Activated naive CD8-positive, alpha-beta T cell treated with anti-CD3 and anti-CD28 coated beads, Interleukin-2, amount 10 ng/mL, durations not matched to agents 7 days and 5 days (primary cell): Measurements from ENCODE around the gene ACTBL2. TPM values are rescaled to one million over a fixed set of nuclear protein-coding genes. Genes with fewer than 3 reads are reported as not detected.

Experiments used
- ATAC-seq: fragments of 150-1000 bp; cut with Tn5 transposase; one replicate; pipeline ENCODE4 v1.10.0; 2021; ENCODE audit warnings: low read depth, moderate library complexity
- POLR2A ChIA-PET: fragments of 350-600 bp; sonication (Branson Sonifier 250); formaldehyde crosslinking; loops from one replicate; lab custom pipeline; 2021; ENCODE audit warnings: antibody characterized with exemption; lab: Charles Lee
- DNase-seq: peaks from one replicate; pipeline ENCODE4 v3.0.0; 2021
- H3K27ac Mint-ChIP-seq: one replicate; pipeline ENCODE4 v1.8.0; 2022; ENCODE audit warnings: mild to moderate bottlenecking, mixed read lengths
- H3K27me3 Mint-ChIP-seq: one replicate; pipeline ENCODE4 v1.8.0; 2022; ENCODE audit warnings: mild to moderate bottlenecking, moderate library complexity, mixed read lengths
- H3K36me3 Mint-ChIP-seq: one replicate; pipeline ENCODE4 v1.8.0; 2021; ENCODE audit warnings: mild to moderate bottlenecking, mixed read lengths
- H3K4me1 Mint-ChIP-seq: one replicate; pipeline ENCODE4 v1.8.0; 2021; ENCODE audit warnings: mixed read lengths
- H3K4me3 Mint-ChIP-seq: one replicate; pipeline ENCODE4 v1.8.0; 2022; ENCODE audit warnings: mild to moderate bottlenecking, moderate library complexity, mixed read lengths
- H3K9me3 Mint-ChIP-seq: one replicate; pipeline ENCODE4 v1.8.0; 2021; ENCODE audit warnings: mixed read lengths
- total RNA-seq, 2 experiments: library from RNA; stranded (reverse); gene quantifications; one replicate each; pipeline ENCODE4 v1.2.3, GENCODE V29; 2021

ACTBL2 gene
- total RNA-seq, 2 experiments from 2014 or later = not detected

DNA sequence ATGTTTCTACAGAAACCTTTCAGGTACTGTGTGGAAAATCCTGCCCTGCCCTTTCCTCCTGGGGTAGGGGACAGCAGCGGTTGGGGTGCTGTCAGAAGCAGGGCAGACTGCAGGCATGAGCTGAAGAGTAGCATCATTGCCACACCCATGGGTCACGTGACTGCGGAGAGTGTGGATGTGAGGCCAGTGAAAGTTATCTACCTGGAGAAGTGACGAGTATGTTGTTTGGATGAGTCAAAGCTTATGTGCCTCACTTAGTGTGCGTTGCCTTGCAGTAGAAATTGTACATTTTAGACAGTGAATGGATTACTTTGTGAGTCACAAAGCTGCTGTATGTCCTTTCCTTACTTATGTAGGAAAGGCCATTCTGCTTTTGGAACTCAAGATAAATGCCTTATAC, 21.7 kb upstream of the ACTBL2 start:
- POLR2A ChIA-PET = no interaction called here
- Mint-ChIP-seq H3K27ac (no peak overlapping the region), H3K36me3 (no peaks in the 10 kb centered on the region), H3K9me3 (no peaks in the 10 kb centered on the region), H3K4me1 (peaks cover 4% of the 10 kb centered on the region), H3K27me3 (peaks cover 25% of the 10 kb centered on the region), H3K4me3 (no peak overlapping the region)
- no peak for DNase-seq
- ATAC-seq = no peak

DNA sequence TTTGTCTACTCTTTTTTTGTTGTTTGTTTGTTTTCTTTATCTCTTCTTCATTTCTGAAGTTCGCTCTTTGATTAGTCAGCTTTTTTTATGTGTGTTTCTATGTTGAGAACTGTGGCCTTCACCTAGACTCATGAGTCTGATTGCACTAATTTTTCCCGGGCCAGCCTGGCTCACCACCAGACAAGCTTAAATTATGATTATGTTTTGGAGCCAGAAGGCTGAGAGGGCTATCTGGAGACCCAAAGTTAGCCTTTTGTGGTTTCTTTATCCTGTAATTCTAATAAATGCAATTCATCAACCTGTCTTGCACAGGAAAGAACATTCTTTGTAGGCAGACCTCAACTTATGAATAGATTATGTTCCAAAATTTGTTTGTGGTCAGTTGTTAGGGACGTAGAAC, 20.8 kb upstream of the ACTBL2 start:
- no peak for DNase-seq
- ATAC-seq = no peak
- H3K4me1 Mint-ChIP-seq = peaks cover 12% of the 10 kb centered on the region
- peaks cover 25% of the 10 kb centered on the region for H3K27me3 Mint-ChIP-seq
- no peaks in the 10 kb centered on the region for H3K36me3 Mint-ChIP-seq
- no peak overlapping the region for H3K27ac Mint-ChIP-seq
- H3K9me3 Mint-ChIP-seq = no peaks in the 10 kb centered on the region
- POLR2A ChIA-PET = no interaction called here
- no peak overlapping the region for H3K4me3 Mint-ChIP-seq

DNA sequence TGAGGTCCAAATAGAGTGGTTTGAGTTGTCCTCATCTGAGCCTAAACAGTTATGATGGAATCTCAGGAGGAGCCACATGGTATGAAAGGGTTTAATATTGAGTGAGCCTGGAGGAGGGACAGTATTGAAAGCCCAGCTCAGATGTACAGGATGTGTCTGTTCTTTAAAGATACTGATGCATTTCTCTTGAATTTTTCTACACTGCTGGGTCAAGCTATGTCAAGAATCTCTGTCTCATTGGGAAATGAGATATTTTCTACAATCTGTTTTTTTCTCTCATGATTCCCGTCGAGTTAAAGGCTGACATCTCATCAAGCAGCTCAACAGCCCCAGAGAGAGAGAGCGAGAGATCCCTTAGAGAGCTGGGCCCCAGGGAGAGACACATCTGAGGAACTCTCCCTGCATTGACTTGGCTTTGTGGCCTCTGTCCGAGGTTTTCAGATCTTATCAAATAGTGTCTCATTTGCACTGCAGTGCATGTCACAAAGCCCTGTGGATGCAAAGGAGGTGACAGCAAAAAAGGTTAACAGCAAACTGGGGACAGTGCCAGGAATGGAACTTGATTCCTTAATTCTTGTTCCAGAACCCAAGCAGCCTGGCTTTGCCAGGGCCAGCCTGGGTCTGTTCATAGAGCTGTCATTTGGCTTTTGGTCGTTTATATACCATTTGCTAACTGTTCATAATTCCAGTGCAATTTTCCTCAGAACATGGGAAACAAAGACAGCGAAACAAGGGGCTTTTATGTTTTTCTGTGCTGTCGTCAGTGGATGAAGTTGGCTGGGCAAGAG, 19.0 kb upstream of the ACTBL2 start:
- Mint-ChIP-seq H3K27me3 (peaks cover 25% of the 10 kb centered on the region), H3K27ac (no peak overlapping the region), H3K4me3 (no peak overlapping the region), H3K9me3 (no peaks in the 10 kb centered on the region), H3K4me1 (peaks cover 12% of the 10 kb centered on the region), H3K36me3 (no peaks in the 10 kb centered on the region)
- DNase-seq (no peak), ATAC-seq (no peak)
- POLR2A ChIA-PET = no interaction called here

DNA sequence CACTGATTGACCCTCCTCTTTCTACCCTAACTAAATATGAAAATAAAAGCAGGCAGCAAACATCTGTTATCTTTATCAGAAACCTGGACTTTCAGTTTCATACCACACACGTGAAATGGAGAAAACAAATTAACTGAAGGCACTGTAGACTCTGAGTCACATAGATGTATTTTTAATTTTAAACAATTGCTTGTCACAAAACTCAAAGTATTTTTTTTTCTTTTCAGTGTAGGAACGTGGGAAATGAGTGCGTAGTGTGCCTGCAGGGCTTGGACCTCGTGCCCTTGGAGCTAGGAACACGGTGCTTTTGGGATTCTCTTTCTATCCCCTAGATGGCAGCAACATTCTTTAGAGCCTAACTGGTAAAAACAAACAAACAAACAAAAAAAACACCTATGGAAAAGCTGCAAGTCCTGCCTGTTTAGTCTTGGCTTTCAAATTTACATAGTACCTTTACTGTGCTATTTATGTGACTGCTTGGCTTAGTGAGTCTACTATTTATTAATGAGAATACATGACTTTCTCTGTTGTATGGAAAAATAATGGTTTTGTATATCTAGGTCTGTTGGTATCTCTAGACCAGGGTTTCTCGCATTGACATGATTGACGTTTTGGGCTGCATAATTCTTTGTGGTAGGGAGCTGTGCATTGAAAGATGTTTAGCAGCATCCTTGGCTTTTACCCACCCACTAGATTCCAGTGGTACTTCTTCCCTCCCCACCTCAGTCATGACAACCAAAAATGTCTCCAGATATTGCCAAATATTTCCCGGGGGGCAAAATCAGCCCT, 16.8 kb upstream of the ACTBL2 start:
- POLR2A ChIA-PET = no interaction called here
- ATAC-seq = peak; percentile 62

DNA sequence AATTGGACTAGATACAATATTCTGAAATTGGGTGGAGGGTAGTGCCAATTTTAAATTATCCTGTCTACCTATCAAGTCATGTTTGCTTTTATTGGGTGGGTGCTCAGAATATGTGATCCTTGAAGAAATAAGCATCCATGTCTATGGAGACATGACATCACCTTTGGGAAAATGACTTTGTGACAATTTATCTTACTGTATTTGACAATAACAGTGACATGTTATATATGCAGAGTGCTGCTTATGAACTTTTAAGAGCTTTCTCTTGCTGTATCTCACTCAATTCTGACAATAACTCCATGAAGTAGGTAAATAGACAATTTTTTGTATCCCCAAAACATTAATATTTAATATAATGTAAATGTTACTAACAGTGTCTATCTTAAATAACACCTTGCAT, 15.1 kb upstream of the ACTBL2 start:
- no peaks in the 10 kb centered on the region for H3K36me3 Mint-ChIP-seq
- H3K9me3 Mint-ChIP-seq = no peaks in the 10 kb centered on the region
- H3K27me3 Mint-ChIP-seq = peaks cover 15% of the 10 kb centered on the region
- DNase-seq (no peak), ATAC-seq (no peak)
- no peak overlapping the region for H3K4me3 Mint-ChIP-seq
- POLR2A ChIA-PET = no interaction called here
- no peak overlapping the region for H3K27ac Mint-ChIP-seq
- peaks cover 32% of the 10 kb centered on the region for H3K4me1 Mint-ChIP-seq

More for the DNA sequence above, 16.8 kb upstream of the ACTBL2 start:
- Mint-ChIP-seq H3K27ac (no peak overlapping the region), H3K27me3 (peaks cover 21% of the 10 kb centered on the region), H3K4me1 (peaks cover 26% of the 10 kb centered on the region), H3K36me3 (no peaks in the 10 kb centered on the region), H3K4me3 (peak overlapping the region; percentile 66), H3K9me3 (no peaks in the 10 kb centered on the region)
- no peak for DNase-seq

DNA sequence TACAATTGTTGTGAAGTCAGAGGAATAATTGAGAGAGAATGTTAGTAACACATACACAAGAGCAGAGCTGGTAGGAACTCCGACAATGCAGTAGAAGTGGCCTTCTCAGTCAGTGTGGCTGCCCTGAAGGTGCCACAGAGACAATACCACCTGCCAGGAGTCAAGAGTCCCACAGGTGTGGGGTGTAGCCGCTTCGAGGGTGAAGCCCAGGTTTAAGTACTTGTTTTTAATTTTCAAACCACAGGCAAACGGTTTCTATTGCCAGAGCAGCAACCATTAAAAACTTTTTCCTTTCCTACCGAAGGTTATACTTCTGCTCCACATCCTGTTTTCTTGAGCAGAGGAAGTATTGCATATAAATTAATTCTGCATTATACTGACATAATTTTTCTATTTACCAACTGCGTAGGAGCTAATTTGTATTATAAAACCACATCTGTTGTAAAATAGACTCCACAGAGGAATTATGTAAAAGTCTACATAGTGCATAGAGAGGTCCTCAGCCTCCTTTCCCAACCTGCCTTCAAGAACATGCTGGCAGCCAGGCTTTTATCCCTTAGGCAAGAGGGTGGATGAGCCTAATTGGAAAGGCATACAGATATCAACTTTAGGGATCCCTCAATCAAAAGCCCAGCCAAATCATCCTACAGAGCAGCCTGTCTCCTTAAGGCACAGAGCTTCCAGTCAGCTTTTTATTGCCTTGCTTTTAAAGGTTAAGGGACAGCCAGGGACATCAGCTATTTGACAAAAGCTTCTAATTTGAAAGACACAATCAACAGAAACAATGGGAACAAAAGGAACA, 12.9 kb upstream of the ACTBL2 start:
- POLR2A ChIA-PET = no interaction called here
- ATAC-seq = no peak
- DNase-seq = no peak
- H3K4me1 Mint-ChIP-seq = peaks cover 32% of the 10 kb centered on the region
- H3K36me3 Mint-ChIP-seq = no peaks in the 10 kb centered on the region
- H3K27ac Mint-ChIP-seq = peak overlapping the region; percentile 39
- H3K9me3 Mint-ChIP-seq = no peaks in the 10 kb centered on the region
- H3K27me3 Mint-ChIP-seq = peaks cover 7% of the 10 kb centered on the region
- peak overlapping the region; percentile 29 for H3K4me3 Mint-ChIP-seq

DNA sequence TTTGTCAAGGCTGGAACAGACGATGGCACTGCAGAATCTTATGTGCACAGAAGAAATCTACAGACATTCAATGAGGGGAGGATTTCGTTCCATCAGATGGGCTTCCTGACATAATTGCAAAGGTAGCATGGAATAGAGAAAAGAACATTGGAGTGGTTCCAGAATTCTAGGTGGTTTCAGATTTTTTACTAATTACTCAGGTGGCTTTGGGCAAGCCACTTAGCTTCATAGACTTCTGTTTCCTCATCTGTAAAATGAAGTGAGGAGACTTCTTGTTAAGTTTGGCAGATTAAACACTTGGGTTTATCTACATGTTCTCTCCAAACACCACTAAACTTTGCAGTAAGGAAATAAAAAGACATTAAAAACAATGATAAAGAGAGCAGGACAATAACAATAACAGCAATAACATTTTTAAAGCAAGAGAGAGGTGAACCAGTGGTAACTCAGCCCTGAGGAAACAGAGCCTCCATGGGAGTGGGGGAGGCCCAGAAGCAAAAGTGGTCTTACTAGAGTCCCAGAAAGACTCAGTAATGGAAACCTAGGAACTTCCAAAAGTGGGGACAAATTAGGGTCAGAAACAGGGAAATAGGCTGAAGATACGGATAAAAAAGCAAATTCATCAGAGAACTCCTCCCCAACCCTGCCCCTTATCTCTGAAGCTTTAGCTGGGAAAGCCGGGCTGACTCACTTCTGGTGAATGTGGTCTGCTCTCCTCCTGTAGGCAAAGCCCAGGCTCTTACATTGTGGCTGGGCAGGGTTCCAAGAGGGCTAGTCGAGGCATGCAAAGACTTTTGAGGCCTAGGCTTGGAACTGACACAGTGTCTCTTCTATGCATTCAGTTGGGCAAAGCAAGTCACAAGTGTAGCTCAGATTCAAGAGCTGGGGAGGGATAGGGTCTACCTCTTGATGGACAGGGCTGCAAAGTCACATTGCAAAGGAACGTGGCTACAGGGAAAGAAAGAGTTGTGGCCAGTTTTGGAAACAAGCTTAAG, 11.8 kb upstream of the ACTBL2 start:
- no peaks in the 10 kb centered on the region for H3K36me3 Mint-ChIP-seq
- H3K4me1 Mint-ChIP-seq = peaks cover 29% of the 10 kb centered on the region
- H3K4me3 Mint-ChIP-seq = peak overlapping the region; percentile 29
- peaks cover 8% of the 10 kb centered on the region for H3K27me3 Mint-ChIP-seq
- peak overlapping the region; percentile 39 for H3K27ac Mint-ChIP-seq
- DNase-seq (peak; percentile 32), ATAC-seq (peak; percentile 59)
- POLR2A ChIA-PET = no interaction called here
- H3K9me3 Mint-ChIP-seq = no peaks in the 10 kb centered on the region

DNA sequence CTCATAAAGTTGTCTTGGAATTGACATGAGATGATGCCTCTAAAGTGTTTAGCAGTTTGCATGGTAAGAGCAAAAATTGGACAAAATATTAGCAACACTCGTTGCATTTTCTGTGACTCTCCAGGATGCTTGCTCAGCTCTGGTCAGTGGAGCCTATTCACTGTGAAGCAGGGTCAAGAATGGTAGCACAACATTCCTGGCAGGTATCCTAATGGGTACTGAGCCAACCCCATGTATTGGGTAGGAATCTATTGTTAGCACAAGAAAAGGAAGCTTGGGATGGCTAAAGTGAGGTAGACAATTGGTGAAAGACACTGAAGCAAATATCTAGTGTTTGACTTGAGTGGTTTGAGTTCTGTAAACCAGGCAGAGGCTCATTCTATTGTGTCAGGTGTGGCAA, 10.4 kb upstream of the ACTBL2 start:
- no peak overlapping the region for H3K27ac Mint-ChIP-seq
- H3K27me3 Mint-ChIP-seq = peaks cover 8% of the 10 kb centered on the region
- ATAC-seq (no peak), DNase-seq (no peak)
- no peaks in the 10 kb centered on the region for H3K36me3 Mint-ChIP-seq
- POLR2A ChIA-PET = no interaction called here
- H3K4me1 Mint-ChIP-seq = peaks cover 22% of the 10 kb centered on the region
- H3K9me3 Mint-ChIP-seq = no peaks in the 10 kb centered on the region
- H3K4me3 Mint-ChIP-seq = no peak overlapping the region

DNA sequence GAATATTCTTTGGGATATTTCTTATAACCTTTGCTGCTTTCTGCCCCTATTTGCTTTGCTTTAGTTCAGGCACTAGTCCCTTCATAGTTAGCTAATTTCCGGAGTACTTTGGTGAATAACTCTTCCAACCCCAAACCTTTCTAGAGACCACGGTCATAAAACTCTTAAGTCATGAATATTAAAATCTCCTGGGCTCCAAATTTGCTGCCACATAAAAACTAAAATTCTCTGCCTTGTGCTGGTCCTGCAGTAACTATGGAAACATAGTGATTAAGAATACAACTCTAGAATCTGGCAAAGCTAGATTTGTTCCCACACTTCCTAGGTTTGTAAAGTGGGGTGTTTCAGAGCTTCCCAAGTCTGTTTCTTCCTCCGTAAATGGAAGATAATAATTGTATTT, 10.0 kb upstream of the ACTBL2 start:
- H3K27ac Mint-ChIP-seq = no peak overlapping the region

DNA sequence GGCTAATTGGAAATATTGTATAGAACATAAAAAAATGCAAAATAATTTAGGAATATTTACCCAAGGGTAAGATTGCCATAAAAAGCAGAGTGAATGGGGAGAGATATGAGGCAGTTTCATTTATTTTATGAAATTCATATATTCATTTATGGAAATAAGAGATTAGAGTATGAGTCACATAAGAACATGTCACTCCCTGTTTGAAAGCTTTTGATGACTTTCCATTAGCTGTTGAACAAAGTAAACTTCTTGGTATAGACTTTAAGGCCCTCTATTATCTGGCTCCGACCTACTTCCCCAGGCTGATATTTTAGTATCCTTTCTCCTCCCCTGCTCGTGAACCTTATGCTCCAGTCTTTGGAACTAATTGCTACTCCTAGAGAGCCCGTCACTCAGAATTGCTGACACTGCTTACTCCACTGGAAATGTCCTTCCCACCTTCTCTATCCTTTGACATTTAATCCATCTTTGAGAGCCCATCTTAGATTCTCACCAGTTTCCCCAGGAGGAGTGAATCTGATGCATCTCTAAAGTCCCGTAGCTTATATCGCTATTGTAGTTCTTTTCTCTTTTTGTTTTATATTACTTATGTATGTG, 8.9 kb upstream of the ACTBL2 start:
- DNase-seq (no peak), ATAC-seq (no peak)
- POLR2A ChIA-PET = no interaction called here
- Mint-ChIP-seq H3K4me3 (no peak overlapping the region), H3K27ac (no peak overlapping the region), H3K9me3 (no peaks in the 10 kb centered on the region), H3K36me3 (no peaks in the 10 kb centered on the region), H3K4me1 (peaks cover 23% of the 10 kb centered on the region), H3K27me3 (peaks cover 8% of the 10 kb centered on the region)

More for the DNA sequence above, 10.0 kb upstream of the ACTBL2 start:
- Mint-ChIP-seq H3K4me1 (peaks cover 23% of the 10 kb centered on the region), H3K27me3 (peaks cover 8% of the 10 kb centered on the region), H3K36me3 (no peaks in the 10 kb centered on the region), H3K4me3 (no peak overlapping the region), H3K9me3 (no peaks in the 10 kb centered on the region)
- DNase-seq = no peak
- POLR2A ChIA-PET = no interaction called here
- no peak for ATAC-seq

DNA sequence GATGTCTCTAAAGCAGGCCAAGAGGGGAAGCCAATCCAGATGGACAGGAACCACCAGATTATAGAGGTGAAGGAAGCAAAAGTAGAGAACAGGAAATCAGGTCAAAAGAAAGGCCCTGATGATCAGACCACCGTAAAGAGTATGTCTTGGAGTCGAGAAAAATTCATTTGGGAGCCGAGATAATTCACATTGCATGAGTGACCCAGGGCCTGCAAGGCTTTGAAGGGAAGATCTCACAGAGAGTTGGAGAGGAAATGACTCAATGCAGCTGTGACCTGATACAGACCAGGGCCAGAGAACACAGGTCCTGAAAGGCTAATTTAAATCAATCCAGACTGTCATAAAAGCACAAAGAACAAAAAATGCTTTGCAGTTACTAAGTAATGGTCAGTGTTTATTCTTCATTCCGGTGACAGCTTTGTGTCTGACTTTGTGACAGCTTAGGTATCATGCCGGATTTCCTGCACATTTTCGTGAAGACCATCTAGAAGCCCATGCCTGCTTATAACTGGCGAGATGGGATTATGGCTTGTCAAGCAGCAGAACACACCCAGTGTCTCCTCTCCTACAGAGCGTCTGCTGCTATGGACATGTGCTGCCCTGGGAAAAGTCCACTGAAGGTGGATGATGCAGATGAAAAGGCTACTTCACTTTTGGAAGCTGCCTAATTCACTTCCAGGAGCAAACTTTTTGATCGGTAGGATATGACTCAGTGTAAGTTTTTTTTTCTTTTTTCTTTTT, 5.8 kb upstream of the ACTBL2 start:
- no peak overlapping the region for H3K27ac Mint-ChIP-seq
- H3K36me3 Mint-ChIP-seq = no peaks in the 10 kb centered on the region
- DNase-seq = no peak
- POLR2A ChIA-PET = no interaction called here
- H3K4me1 Mint-ChIP-seq = peaks cover 3% of the 10 kb centered on the region
- H3K9me3 Mint-ChIP-seq = no peaks in the 10 kb centered on the region
- H3K4me3 Mint-ChIP-seq = no peak overlapping the region
- peaks cover 6% of the 10 kb centered on the region for H3K27me3 Mint-ChIP-seq
- no peak for ATAC-seq
